Measurements from ENCODE around the gene BRCC3. TPM values are rescaled to one million over a fixed set of nuclear protein-coding genes. Genes with fewer than 3 reads are reported as not detected.

The BRCC3 gene
- total and polyA plus RNA-seq, 5 experiments from 2014 or later: 17.0 to 25.7 (median 18.3) TPM

Other genes with a start within 250 kb of the BRCC3 start
- gene SMIM9, start 236.8 kb upstream of the BRCC3 start, total RNA-seq: not detected
- not detected for gene SMIM9, start 236.8 kb upstream of the BRCC3 start, polyA plus RNA-seq
- gene F8A1, start 185.2 kb upstream of the BRCC3 start, total RNA-seq: 10 to 100 TPM; 44.5 to 47.9 TPM
- 100 to 1,000 TPM in 1 of 3 donors, 10 to 100 TPM in 2; 24.7 to 111 (median 38.9) TPM for gene F8A1, start 185.2 kb upstream of the BRCC3 start, polyA plus RNA-seq
- gene F8, start 48.8 kb upstream of the BRCC3 start, total RNA-seq: 1 to 10 TPM; 1.1 to 1.6 TPM
- gene F8, start 48.8 kb upstream of the BRCC3 start, polyA plus RNA-seq: 1 to 10 TPM; 2.4 to 5.5 (median 2.7) TPM
- gene FUNDC2, start 44.7 kb upstream of the BRCC3 start, total RNA-seq: 10 to 100 TPM; 48.2 to 59.9 TPM
- gene FUNDC2, start 44.7 kb upstream of the BRCC3 start, polyA plus RNA-seq: 100 to 1,000 TPM; 161 to 203 (median 178) TPM
- gene CMC4, start 372 bp upstream of the BRCC3 start, total RNA-seq: 1 to 10 TPM; 5.3 to 8.6 TPM
- 10 to 100 TPM; 25.6 to 27.7 (median 26.1) TPM for gene CMC4, start 372 bp upstream of the BRCC3 start, polyA plus RNA-seq
- 10 to 100 TPM; 17.7 to 23.2 TPM for gene MTCP1, start 372 bp upstream of the BRCC3 start, total RNA-seq
- 10 to 100 TPM; 27.9 to 37.9 (median 29.3) TPM for gene MTCP1, start 372 bp upstream of the BRCC3 start, polyA plus RNA-seq
- gene VBP1, start 145.0 kb downstream of the BRCC3 start, total RNA-seq: 10 to 100 TPM; 30.7 to 35.2 TPM
- 100 to 1,000 TPM in 1 of 3 donors, 10 to 100 TPM in 2; 78.9 to 112 (median 99.8) TPM for gene VBP1, start 145.0 kb downstream of the BRCC3 start, polyA plus RNA-seq
- 10 to 100 TPM; 13.5 to 14.8 TPM for gene RAB39B, start 193.0 kb downstream of the BRCC3 start, total RNA-seq
- gene RAB39B, start 193.0 kb downstream of the BRCC3 start, polyA plus RNA-seq: 1 to 10 TPM; 3.4 to 8.3 (median 4.0) TPM

Measured in naive thymus-derived CD8-positive, alpha-beta T cell (primary cell).